A549 (cell line): Measurements from ENCODE around the gene GBF1. TPM values are rescaled to one million over a fixed set of nuclear protein-coding genes. Genes with fewer than 3 reads are reported as not detected.

Source experiments
- ATAC-seq, 2 experiments: fragments of 200-7000 bp in 1 of 2; fragments of >200 bp in 1 of 2; cut with Nextera tagmentation in 1 of 2; cut with Tn5 transposase in 1 of 2; 3 replicates each; pipeline versions ENCODE4 v1.8.0 to v1.9.1; 2018 to 2020; ENCODE audit warnings: mild to moderate bottlenecking in 1 of 2, moderate library complexity in 1 of 2
- CTCF ChIA-PET: fragments of 300-600 bp; sonication (Branson Sonifier 250); formaldehyde crosslinking; extraction: SDS; loops from one replicate; lab custom pipeline; 2021; ENCODE audit warnings: antibody characterized with exemption, inconsistent platforms; lab: Yijun Ruan, JAX
- POLR2A ChIA-PET: fragments of 350-600 bp; formaldehyde crosslinking; extraction: SDS; loops from one replicate; lab custom pipeline; 2021; ENCODE audit warnings: antibody characterized with exemption, inconsistent platforms; lab: Yijun Ruan, JAX
- DNase-seq, 2 experiments: peaks; one replicate each; pipeline versions ENCODE4 v3.0.0 to v3.0.0-alpha.2; 2011 to 2016; ENCODE audit warnings: low read depth in 1 of 2, low spot score in 1 of 2
- FAIRE-seq: peaks from 2 replicates; lab custom pipeline; 2011; peaks lifted over from hg19 to GRCh38; lab: Jason Lieb, UNC
- H3K27ac ChIP-seq, 2 experiments: fragments of >200 bp; sonication (Bioruptor Twin); formaldehyde crosslinking; 3 replicates each; pipeline ENCODE4 v1.5.1; 2016 to 2017
- H3K4me1 ChIP-seq: fragments of >200 bp; sonication (Bioruptor Twin); formaldehyde crosslinking; 3 replicates; pipeline ENCODE4 v1.6.1; 2016
- H3K4me2 ChIP-seq: fragments of >200 bp; sonication (Bioruptor Twin); formaldehyde crosslinking; 3 replicates; pipeline ENCODE4 v1.6.1; 2016
- H3K4me3 ChIP-seq: fragments of >200 bp; sonication (Bioruptor Twin); formaldehyde crosslinking; 3 replicates; pipeline ENCODE4 v1.5.1; 2016
- H3K9me3 ChIP-seq: fragments of >200 bp; sonication (Bioruptor Twin); formaldehyde crosslinking; 3 replicates; pipeline ENCODE4 v1.6.1; 2016
- CEBPB ChIP-seq, 2 experiments: fragments of >200 bp in 1 of 2; sonication (Bioruptor Twin) in 1 of 2; formaldehyde crosslinking in 1 of 2; IDR thresholded peaks; 2 replicates each; pipeline ENCODE4 v1.6.1; 2012 to 2016
- FOSB ChIP-seq: fragments of 250-450 bp; sonication (Bioruptor Pico); IDR thresholded peaks from 2 replicates; pipeline ENCODE4 v1.5.0; 2020; ENCODE audit warnings: mild to moderate bottlenecking, moderate library complexity
- HDAC2 ChIP-seq: fragments of 200-600 bp; sonication (generic); IDR thresholded peaks from 2 replicates; pipeline ENCODE4 v1.6.1; 2016
- HMGXB4 ChIP-seq: fragments of 250-450 bp; sonication (Bioruptor Pico); IDR thresholded peaks from 2 replicates; pipeline ENCODE4 v1.5.0; 2021; ENCODE audit warnings: mild to moderate bottlenecking, moderate library complexity, borderline replicate concordance
- JUN ChIP-seq, 2 experiments: fragments of >200 bp; sonication (Bioruptor Twin); formaldehyde crosslinking; IDR thresholded peaks; 2 replicates in 1 of 2; 3 replicates in 1 of 2; pipeline ENCODE4 v1.6.1; 2016 to 2017
- PBX3 ChIP-seq: IDR thresholded peaks from 2 replicates; pipeline ENCODE4 v1.6.1; 2012
- RAD21 ChIP-seq, 2 experiments: fragments of >200 bp in 1 of 2; sonication (Bioruptor Twin) in 1 of 2; formaldehyde crosslinking in 1 of 2; IDR thresholded peaks in 1 of 2; conservative IDR thresholded peaks in 1 of 2; 2 replicates in 1 of 2; 3 replicates in 1 of 2; pipeline ENCODE4 v1.6.1; 2012 to 2018; ENCODE audit warnings: inconsistent platforms in 1 of 2
- RARB ChIP-seq: fragments of 250-450 bp; sonication (Bioruptor Pico); IDR thresholded peaks from 2 replicates; pipeline ENCODE4 v1.8.0; 2021; ENCODE audit warnings: mild to moderate bottlenecking, moderate library complexity
- REST ChIP-seq: fragments of 200-600 bp; sonication (generic); IDR thresholded peaks from 2 replicates; pipeline ENCODE4 v1.6.1; 2016; ENCODE audit warnings: antibody characterized with exemption, mild to moderate bottlenecking, moderate library complexity
- RFX5 ChIP-seq: fragments of 450-650 bp; IDR thresholded peaks from 2 replicates; pipeline ENCODE4 v1.7.1; 2014; ENCODE audit warnings: antibody characterized with exemption, mild to moderate bottlenecking, moderate library complexity
- TP53 ChIP-seq: fragments of 250-450 bp; sonication (Bioruptor Pico); IDR thresholded peaks from 2 replicates; pipeline ENCODE4 v1.5.0; 2021; ENCODE audit warnings: mild to moderate bottlenecking, moderate library complexity
- USF2 ChIP-seq: fragments of 450-650 bp; IDR thresholded peaks from 2 replicates; pipeline ENCODE4 v1.6.1; 2014; ENCODE audit warnings: antibody characterized with exemption
- ZNF302 ChIP-seq: fragments of 250-450 bp; sonication (Bioruptor Pico); IDR thresholded peaks from 2 replicates; pipeline ENCODE4 v1.9.0; 2021; ENCODE audit warnings: inconsistent platforms, mild to moderate bottlenecking, moderate library complexity
- ZSCAN20 ChIP-seq: fragments of 250-450 bp; sonication (Bioruptor Pico); IDR thresholded peaks from 2 replicates; pipeline ENCODE4 v1.8.0; 2022; ENCODE audit warnings: mild to moderate bottlenecking, moderate library complexity
- WGBS: methylation state at CpG from one replicate; pipeline ENCODE4 v1.1.6; 2017; ENCODE audit errors: missing lambda C conversion rate; 5-methylcytosine and 5-hydroxymethylcytosine counted together
- polyA plus RNA-seq, 4 experiments: library from polyadenylated mRNA; depleted of rRNA in 3 of 4; stranded (reverse); fragments of >200 nt; fragmentation: RNase III in 1 of 4; extraction: RNeasy Plus Mini Kit Qiagen cat#74134 plus additional on column Dnase treatment in 1 of 4; gene quantifications; 2 replicates in 3 of 4; 3 replicates in 1 of 4; pipeline ENCODE4 v1.2.3, GENCODE V29; 2011 to 2017

Gene GBF1
- polyA plus RNA-seq, 2 of the 4 experiments (the other 2 are of a cell fraction): 20.4 to 21.3 TPM

- POLR2A ChIA-PET: no interaction called here
- FAIRE-seq (no peak), ATAC-seq (no peak), DNase-seq (no peak)
- Histone ChIP-seq H3K9me3 (no peaks in the 10 kb centered on the region), H3K4me2 (peak overlapping the region; percentile 95), H3K27ac (no peak overlapping the region; a peak in 1 of 6 replicates), H3K4me3 (peak overlapping the region; percentile 55), H3K4me1 (peaks cover 23% of the 10 kb centered on the region)
- WGBS: 72% methylated on average over 7 of the region's 7 CpGs
- TF ChIP-seq HDAC2 (no peak), REST (no peak), PBX3 (no peak), RAD21 (conservative IDR thresholded peaks at IDR 0.05 in 1 of 2, IDR thresholded peaks at IDR 0.05 in 1 of 2) (no peak), USF2 (no peak), FOSB (CRISPR knock-in tag) (no peak), TP53 (CRISPR knock-in tag) (no peak), HMGXB4 (CRISPR knock-in tag) (no peak), ZNF302 (CRISPR knock-in tag) (no peak)
- CTCF ChIA-PET: interaction anchor here (0.7 to 24.2 kb wide), 6 partner anchors 11 to 157 kb away, joined by 3 to 886 read pairs (median 60); partner anchors contain the start of genes ELOVL3 and NFKB2
Measured at GRCh38 chr10:102242118-102242485, 3.2 kb upstream of the GBF1 start.

- Histone ChIP-seq H3K9me3 (no peaks in the 10 kb centered on the region), H3K4me3 (no peak overlapping the region), H3K4me2 (no peak overlapping the region), H3K4me1 (peaks cover 28% of the 10 kb centered on the region), H3K27ac (no peak overlapping the region)
- DNase-seq: no peak
- ATAC-seq: no peak
- ChIA-PET CTCF (interaction anchor here (0.6 to 4.9 kb wide), 4 partner anchors 13 to 150 kb away, joined by 3 to 50 read pairs (median 5); no protein-coding TSS in a partner anchor), POLR2A (no interaction called here)
- 51% methylated on average over 2 of the region's 2 CpGs for WGBS
- TF ChIP-seq RFX5: no peak
- peak; percentile 30 to 88; a peak in 2 of 4 replicates for TF ChIP-seq CEBPB (IDR thresholded peaks at IDR 0.05)
- no peak for FAIRE-seq
Measured at GRCh38 chr10:102243309-102243708, 2.0 kb upstream of the GBF1 start.

- 2% methylated on average over 4 of the region's 4 CpGs for WGBS
- no peak for ATAC-seq
- POLR2A ChIA-PET: interaction anchor here (1.0 kb wide), 2 partner anchors 15 to 149 kb away, joined by 3 to 4 read pairs; partner anchors contain the start of gene NFKB2
Measured at GRCh38 chr10:102245932-102246251, 560 bp downstream of the GBF1 start.

More at GRCh38 chr10:102245932-102246251, 560 bp downstream of the GBF1 start:
- DNase-seq (no peak), FAIRE-seq (no peak)
- TF ChIP-seq RARB (CRISPR knock-in tag): no peak
- TF ChIP-seq ZSCAN20 (CRISPR knock-in tag): no peak
- no peak for TF ChIP-seq ZNF302 (CRISPR knock-in tag)
- TF ChIP-seq RAD21 (conservative IDR thresholded peaks at IDR 0.05 in 1 of 2, IDR thresholded peaks at IDR 0.05 in 1 of 2): no peak
- TF ChIP-seq JUN (IDR thresholded peaks at IDR 0.05): no peak
- Histone ChIP-seq H3K9me3 (no peaks in the 10 kb centered on the region), H3K4me2 (peak overlapping the region; percentile 82), H3K27ac (peak overlapping the region; percentile 83 to 88), H3K4me1 (peaks cover 28% of the 10 kb centered on the region), H3K4me3 (peak overlapping the region; percentile 84)
- CTCF ChIA-PET: interaction anchor here (0.6 to 4.9 kb wide), 7 partner anchors 9 to 173 kb away, joined by 3 to 50 read pairs (median 4); no protein-coding TSS in a partner anchor
